Ishikawa (cell line): ENCODE results near the gene HMGCS2.

Experiments
- CEBPB ChIP-seq: IDR thresholded peaks from 2 replicates; pipeline ENCODE4 v1.6.1; 2012
- EGR1 ChIP-seq: IDR thresholded peaks from 2 replicates; pipeline ENCODE4 v1.6.1; 2012
- EP300 ChIP-seq: IDR thresholded peaks from 2 replicates; pipeline ENCODE4 v1.6.1; 2012; ENCODE audit warnings: borderline replicate concordance
- FOXM1 ChIP-seq: IDR thresholded peaks from 2 replicates; pipeline ENCODE4 v1.6.1; 2012; ENCODE audit warnings: low read depth, borderline replicate concordance
- RAD21 ChIP-seq: IDR thresholded peaks from 2 replicates; pipeline ENCODE4 v1.6.1; 2012; ENCODE audit warnings: low read depth
- TAF1 ChIP-seq: IDR thresholded peaks from 2 replicates; pipeline ENCODE4 v1.6.1; 2012; ENCODE audit warnings: low read depth, mild to moderate bottlenecking
- TCF12 ChIP-seq: IDR thresholded peaks from 2 replicates; pipeline ENCODE4 v1.6.1; 2012; ENCODE audit warnings: low read depth
- TEAD4 ChIP-seq: IDR thresholded peaks from 2 replicates; pipeline ENCODE4 v1.6.1; 2012
- USF1 ChIP-seq: IDR thresholded peaks from 2 replicates; pipeline ENCODE4 v1.6.1; 2012
- YY1 ChIP-seq: IDR thresholded peaks from 2 replicates; pipeline ENCODE4 v1.6.1; 2012; ENCODE audit warnings: low read depth
- TF ChIP-seq, protein P1 (sequence below): IDR thresholded peaks from 2 replicates; pipeline ENCODE4 v1.6.1; 2012

- TF ChIP-seq, protein P1, sequence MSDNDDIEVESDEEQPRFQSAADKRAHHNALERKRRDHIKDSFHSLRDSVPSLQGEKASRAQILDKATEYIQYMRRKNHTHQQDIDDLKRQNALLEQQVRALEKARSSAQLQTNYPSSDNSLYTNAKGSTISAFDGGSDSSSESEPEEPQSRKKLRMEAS = no peak
- TF ChIP-seq EP300 (no peak), RAD21 (no peak), TEAD4 (no peak), EGR1 (no peak), CEBPB (no peak), FOXM1 (no peak), TAF1 (no peak), YY1 (no peak), TCF12 (no peak), USF1 (no peak)
These were observed 47.2 kb upstream of the HMGCS2 start for GRCh38 chr1:119815928-119816327.
